ENCODE results near the gene SET. TPM values are rescaled to one million over a fixed set of nuclear protein-coding genes. Genes with fewer than 3 reads are reported as not detected.
A peak's percentile ranks its signal among the peaks of the same experiment; 100 is the strongest.

Gene SET
- total and polyA plus RNA-seq, 2 of the 8 experiments (the other 6 are each of a cell fraction or from before 2014, with no cell fraction given) = 466 to 1,345 TPM

DNA sequence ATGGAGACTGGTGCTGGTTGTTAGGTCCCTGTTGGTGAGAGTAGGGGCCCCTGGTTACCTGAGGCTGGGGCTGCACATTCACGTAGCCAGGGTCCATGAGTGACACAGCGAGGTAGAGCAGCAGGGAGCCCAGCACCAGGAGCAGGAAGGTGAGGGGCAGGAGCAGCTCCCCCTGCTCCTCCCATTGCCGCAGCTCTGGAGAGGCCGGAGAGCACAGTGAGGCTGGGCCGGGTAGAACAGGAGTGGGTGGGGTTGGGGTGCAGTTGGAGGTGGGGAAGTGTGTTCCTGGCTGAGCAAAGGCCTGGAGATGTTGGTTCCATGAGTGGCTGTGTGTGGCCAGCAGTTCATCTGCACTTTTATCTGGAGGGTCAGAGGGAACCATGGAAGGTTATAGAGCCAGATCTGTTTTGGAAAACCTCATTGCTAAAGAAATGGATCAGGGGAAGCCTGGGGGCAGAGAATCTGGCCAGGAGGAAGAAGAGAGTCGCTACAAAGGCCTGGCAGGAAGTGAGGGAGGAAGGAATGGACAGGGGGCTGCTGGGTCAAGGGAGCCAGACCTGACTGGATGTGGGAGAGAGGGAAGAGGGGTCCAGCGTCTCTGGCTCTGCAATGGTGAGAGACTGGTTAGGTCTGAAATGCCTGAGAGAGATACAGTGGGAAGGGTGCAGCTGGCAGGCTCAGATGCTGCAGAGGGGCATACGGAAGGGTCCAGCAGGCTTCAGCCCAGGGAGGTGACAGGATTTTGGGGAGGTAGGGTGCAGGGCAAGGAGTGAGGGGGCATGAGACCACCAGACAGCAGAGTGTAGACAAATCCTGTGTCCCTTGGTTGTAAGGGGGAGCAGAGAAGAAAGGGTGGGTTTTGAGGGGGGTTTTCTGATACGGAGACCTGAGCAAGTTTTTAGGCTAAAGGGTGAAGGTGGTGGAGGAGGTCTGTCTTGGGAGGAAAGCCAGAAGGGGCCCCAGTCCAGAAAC is 33.6 kb downstream of the SET start:
- Histone ChIP-seq H4K20me1 (replicated peaks in 1 of 2; ENCODE audit: control insufficient read depth in 1 of 2, insufficient read depth in 2 of 2, low read length in 2 of 2) (peaks cover 0 to 2% of the 10 kb centered on the region in 2 experiments), H3K4me2 (ENCODE audit: insufficient read depth in 1 of 2, low read depth in 2 of 2, low read length in 2 of 2) (peak overlapping the region; percentile 84 to 85), H2BK5ac (ENCODE audit: low read depth, low read length) (0 out of 2 replicates have a peak overlapping the region, but pooled peaks have one; percentile 66), H2AFZ (ENCODE audit: low read length) (no peak overlapping the region), H4K91ac (replicated peaks; ENCODE audit: insufficient read length, low read length) (no peak overlapping the region), H3K79me2 (ENCODE audit: control insufficient read depth in 1 of 2, insufficient read depth in 2 of 2, low read length in 2 of 2) (no peaks in the 10 kb centered on the region), H3K23me2 (ENCODE audit: low read depth, low read length) (peaks cover 4% of the 10 kb centered on the region), H3K27me3 (replicated peaks in 1 of 4; ENCODE audit: control insufficient read depth in 3 of 4, extremely low read depth in 1 of 4, insufficient read depth in 3 of 4, low read length in 3 of 4) (no peaks in the 10 kb centered on the region), H4K5ac (ENCODE audit: insufficient read length, low read depth, low read length) (no peak overlapping the region), H2BK15ac (ENCODE audit: low read length) (no peak overlapping the region), H3K14ac (ENCODE audit: insufficient read length) (no peak overlapping the region), H4K8ac (ENCODE audit: extremely low read depth, insufficient read depth, low read length) (no peak overlapping the region), H3K9ac (replicated peaks in 1 of 4; ENCODE audit: extremely low read depth in 1 of 4, low read depth in 3 of 4, low read length in 3 of 4) (peak overlapping the region in 1 of 4 experiments; percentile 85; a peak in 1 of 7 replicates), H3K36me3 (ENCODE audit: control insufficient read depth in 2 of 4, insufficient read depth in 4 of 4, low read length in 3 of 4) (peaks cover 0 to 15% (median 8%) of the 10 kb centered on the region in 4 experiments; a peak in 4 of 8 replicates), H3K23ac (ENCODE audit: insufficient read length) (no peak overlapping the region), H3K4ac (replicated peaks; ENCODE audit: insufficient read length, low read depth, low read length) (no peak overlapping the region), H3K4me1 (replicated peaks in 1 of 4; ENCODE audit: control insufficient read depth in 3 of 4, insufficient read depth in 4 of 4, low read length in 3 of 4) (peaks cover 0 to 3% (median 0%) of the 10 kb centered on the region in 4 experiments; a peak in 3 of 7 replicates), H2BK120ac (replicated peaks; ENCODE audit: low read depth, low read length) (no peak overlapping the region), H3K4me3 (ENCODE audit: extremely low read depth in 1 of 4, insufficient read depth in 2 of 4, low read depth in 3 of 4, low read length in 4 of 4) (peak overlapping the region in 3 of 4 experiments; percentile 73 to 90 (median 89); a peak in 5 of 8 replicates), H2BK12ac (ENCODE audit: low read depth, low read length) (no peak overlapping the region), H3K56ac (replicated peaks; ENCODE audit: insufficient read length, low read depth, low read length) (no peak overlapping the region), H3K79me1 (ENCODE audit: low read depth, low read length) (peaks cover 3% of the 10 kb centered on the region; the same call in 1 of the 2 replicates), H3K9me3 (ENCODE audit: insufficient read depth in 2 of 2, low read depth in 1 of 2, low read length in 1 of 2) (no peaks in the 10 kb centered on the region), H3K18ac (ENCODE audit: extremely low read depth, low read length) (no peak overlapping the region), H2BK20ac (ENCODE audit: low read length) (no peak overlapping the region), H2AK5ac (ENCODE audit: low read depth, low read length) (no peak overlapping the region), H3K27ac (ENCODE audit: low read depth, low read length) (no peak overlapping the region; the same call in 1 of the 2 replicates)
- FAIRE-seq (no peak), DNase-seq (ENCODE audit: low read depth in 1 of 2, low spot score in 2 of 2) (no peak)
- 82% methylated on average over 9 of the region's 9 CpGs; no CpG with 5 or more reads in 1 of the 2 experiments for WGBS, 2 experiments (ENCODE audit: extremely low coverage in 1 of 2, insufficient coverage in 1 of 2, insufficient read length in 1 of 2, insufficient replicate concordance in 2 of 2, low coverage in 1 of 2, low lambda C conversion rate in 2 of 2, missing lambda C conversion rate in 1 of 2)
- ChIA-PET POLR2A (ENCODE audit: partially characterized antibody) (interaction anchor here (0.8 to 13.5 kb wide), 6 partner anchors 13 to 66 kb away, joined by 3 to 133 read pairs (median 28); partner anchors contain the start of gene SET), CTCF (ENCODE audit: partially characterized antibody) (interaction anchor here (0.6 to 0.9 kb wide), 4 partner anchors 21 to 165 kb away, joined by 3 read pairs; partner anchors contain the start of gene PKN3)
- TF ChIP-seq, protein P1, sequence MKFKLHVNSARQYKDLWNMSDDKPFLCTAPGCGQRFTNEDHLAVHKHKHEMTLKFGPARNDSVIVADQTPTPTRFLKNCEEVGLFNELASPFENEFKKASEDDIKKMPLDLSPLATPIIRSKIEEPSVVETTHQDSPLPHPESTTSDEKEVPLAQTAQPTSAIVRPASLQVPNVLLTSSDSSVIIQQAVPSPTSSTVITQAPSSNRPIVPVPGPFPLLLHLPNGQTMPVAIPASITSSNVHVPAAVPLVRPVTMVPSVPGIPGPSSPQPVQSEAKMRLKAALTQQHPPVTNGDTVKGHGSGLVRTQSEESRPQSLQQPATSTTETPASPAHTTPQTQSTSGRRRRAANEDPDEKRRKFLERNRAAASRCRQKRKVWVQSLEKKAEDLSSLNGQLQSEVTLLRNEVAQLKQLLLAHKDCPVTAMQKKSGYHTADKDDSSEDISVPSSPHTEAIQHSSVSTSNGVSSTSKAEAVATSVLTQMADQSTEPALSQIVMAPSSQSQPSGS (IDR thresholded peaks at IDR 0.05; ENCODE audit: low read length) = no peak
- no peak for TF ChIP-seq RNF2 (IDR thresholded peaks at IDR 0.05; ENCODE audit: borderline replicate concordance, low read depth, low read length, missing control alignments, poor library complexity, severe bottlenecking)
- TF ChIP-seq HDAC6 (IDR thresholded peaks at IDR 0.05; ENCODE audit: low read depth, low read length) = no peak
- TF ChIP-seq GABPA (IDR thresholded peaks at IDR 0.05; ENCODE audit: borderline replicate concordance, insufficient read depth, low read length) = no peak
- no peak for TF ChIP-seq MAX (IDR thresholded peaks at IDR 0.05)
- no peak for TF ChIP-seq SP4 (IDR thresholded peaks at IDR 0.05; ENCODE audit: low read length)

All from H1 (cell line).